WI38 (cell line): ENCODE data around the gene ST7L.

Source experiments
- H3K4me3 ChIP-seq: 2 replicates; pipeline ENCODE4 v1.5.1; 2011; ENCODE audit warnings: low read depth, mild to moderate bottlenecking, control low read depth, low read length
- TF ChIP-seq, protein P1 (sequence below): IDR thresholded peaks from 2 replicates; pipeline ENCODE4 v1.5.1; 2012; ENCODE audit warnings: low read depth, mild to moderate bottlenecking, control low read depth, low read length

ST7L gene

DNA sequence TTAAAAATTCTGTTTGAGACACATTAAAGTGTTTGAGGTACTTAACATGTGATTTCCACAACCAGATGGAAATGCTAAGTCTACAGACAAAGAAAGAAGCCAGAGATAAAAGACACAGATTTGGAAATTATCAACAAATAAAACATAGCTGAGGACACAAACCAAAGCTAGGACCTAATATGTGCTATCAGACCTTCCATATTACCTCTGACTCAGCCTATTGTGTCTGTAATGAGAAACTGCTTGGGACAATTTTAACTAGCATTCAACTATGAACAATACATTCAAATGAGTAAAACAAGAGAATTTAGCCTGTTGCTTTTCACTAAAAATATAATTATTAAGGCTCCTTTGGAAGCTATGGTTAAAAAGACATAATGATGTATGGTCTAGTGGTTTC, 55.6 kb downstream of the ST7L start:
- H3K4me3 ChIP-seq = no peak overlapping the region
- TF ChIP-seq, protein P1, sequence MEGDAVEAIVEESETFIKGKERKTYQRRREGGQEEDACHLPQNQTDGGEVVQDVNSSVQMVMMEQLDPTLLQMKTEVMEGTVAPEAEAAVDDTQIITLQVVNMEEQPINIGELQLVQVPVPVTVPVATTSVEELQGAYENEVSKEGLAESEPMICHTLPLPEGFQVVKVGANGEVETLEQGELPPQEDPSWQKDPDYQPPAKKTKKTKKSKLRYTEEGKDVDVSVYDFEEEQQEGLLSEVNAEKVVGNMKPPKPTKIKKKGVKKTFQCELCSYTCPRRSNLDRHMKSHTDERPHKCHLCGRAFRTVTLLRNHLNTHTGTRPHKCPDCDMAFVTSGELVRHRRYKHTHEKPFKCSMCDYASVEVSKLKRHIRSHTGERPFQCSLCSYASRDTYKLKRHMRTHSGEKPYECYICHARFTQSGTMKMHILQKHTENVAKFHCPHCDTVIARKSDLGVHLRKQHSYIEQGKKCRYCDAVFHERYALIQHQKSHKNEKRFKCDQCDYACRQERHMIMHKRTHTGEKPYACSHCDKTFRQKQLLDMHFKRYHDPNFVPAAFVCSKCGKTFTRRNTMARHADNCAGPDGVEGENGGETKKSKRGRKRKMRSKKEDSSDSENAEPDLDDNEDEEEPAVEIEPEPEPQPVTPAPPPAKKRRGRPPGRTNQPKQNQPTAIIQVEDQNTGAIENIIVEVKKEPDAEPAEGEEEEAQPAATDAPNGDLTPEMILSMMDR = no peak

DNA sequence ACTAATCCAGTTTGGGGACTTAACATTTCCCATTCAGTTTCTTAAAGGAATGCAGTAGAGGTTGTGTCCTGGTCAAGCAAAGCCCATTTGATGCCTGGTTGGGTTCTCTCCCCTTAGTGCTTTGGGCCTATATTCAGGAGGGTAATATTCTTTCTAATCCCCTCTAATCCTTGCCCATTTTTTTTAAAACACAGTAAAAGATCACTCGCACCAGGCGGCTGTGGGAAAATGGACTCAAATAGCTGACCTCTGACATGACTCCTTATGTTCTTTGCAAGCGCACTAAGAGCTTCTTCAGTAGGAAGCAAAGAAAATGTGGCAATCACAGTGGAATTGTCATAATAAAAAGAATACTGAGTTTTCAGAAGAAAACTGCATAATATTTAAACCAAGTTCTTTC, 60.3 kb downstream of the ST7L start:
- H3K4me3 ChIP-seq = no peak overlapping the region

DNA sequence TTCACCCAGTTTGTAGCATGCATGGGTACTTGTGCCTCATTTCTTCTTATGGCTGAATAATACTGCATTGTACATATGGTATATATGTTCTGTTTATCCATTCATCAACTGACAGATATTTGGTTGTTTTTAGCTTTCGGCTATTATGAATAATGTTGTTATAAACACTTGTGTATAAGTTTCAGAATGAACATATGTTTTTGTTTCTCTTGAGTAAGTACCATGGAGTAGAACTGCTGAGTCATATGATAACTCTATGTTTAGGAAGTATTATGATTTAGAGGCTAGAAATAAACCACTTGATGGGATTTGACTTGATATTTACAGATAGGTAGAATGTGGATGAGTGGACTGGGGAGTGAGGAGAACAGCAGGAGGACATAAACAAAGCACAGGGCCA, 61.6 kb downstream of the ST7L start:
- no peak overlapping the region for H3K4me3 ChIP-seq
- TF ChIP-seq, protein P1 = no peak

More for the DNA sequence above, 60.3 kb downstream of the ST7L start:
- TF ChIP-seq, protein P1 = no peak

DNA sequence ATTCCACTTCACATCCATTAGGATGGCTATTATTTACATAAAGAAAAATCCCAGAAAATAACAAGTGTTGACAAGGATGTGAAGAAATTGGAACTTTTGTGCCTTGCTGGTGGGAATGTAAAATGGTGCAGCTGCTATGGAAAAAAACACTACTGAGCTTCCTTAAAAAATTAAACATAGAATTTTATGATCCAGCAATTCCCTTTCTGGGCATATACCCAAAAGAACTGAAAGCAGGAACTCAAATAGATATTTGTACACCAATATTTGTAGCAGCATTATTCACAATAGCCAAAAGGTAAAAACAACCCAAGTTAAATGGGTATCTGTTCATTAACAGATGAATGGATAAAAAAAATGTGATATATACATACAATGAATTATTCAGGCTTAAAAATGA, 64.5 kb downstream of the ST7L start:
- TF ChIP-seq, protein P1 = no peak
- H3K4me3 ChIP-seq = no peak overlapping the region

DNA sequence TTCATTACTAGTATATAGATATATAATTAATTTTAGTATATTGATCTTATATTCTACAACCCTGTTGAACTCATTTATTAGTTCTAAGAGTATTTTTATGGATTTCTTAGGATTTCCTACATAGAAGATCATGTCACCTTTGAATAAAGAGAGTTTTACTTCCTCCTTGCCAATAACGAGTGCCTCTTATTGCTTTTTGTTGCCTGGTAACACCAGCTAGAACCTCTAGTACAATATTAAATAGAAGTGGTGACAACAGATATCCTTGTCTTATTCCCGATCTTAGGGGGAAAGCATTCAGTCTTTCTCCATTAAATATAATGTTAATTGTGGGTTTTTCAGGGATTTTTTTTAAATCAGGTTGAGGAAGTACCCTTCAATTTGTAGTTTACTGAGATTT, 69.4 kb downstream of the ST7L start:
- no peak overlapping the region for H3K4me3 ChIP-seq
- TF ChIP-seq, protein P1 = no peak

DNA sequence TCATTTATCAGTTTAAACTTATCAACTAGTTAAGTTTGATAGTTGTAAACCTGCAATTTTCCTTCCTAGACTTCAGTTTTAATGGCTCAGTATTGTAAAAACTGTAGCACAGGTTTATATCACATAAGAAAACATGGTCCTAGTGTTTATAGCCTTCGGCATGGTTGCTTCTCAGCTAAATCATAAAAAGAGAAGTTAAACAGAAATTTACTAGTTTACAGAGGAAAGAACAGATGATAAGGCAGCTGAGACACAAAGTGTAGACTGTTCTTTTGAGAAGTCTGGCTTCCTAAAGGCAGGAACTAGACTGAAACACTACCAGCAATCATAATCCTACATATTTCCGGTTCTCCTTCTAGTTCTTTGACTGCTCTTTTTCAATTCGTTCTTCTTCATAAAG, 70.4 kb downstream of the ST7L start:
- H3K4me3 ChIP-seq = no peak overlapping the region
- TF ChIP-seq, protein P1 = no peak

DNA sequence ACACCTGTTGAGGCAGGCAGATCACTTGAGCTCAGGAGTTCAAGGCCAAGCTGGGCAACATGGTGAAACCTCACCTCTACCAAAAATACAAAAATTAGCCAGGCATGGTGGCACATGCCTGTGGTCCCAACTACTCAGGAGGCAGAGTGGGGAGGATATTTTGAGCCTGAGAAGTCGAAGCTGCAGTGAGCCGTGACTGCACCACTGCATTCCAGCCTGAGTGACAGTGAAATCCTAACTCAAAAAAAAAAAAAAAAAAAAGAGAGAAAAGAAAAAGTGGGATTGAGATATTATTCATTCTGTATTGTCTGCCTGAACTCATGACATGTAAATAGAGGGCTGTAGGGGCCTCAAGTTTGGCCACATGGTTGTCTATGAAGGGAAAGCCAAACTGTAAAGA, 72.9 kb downstream of the ST7L start:
- H3K4me3 ChIP-seq = no peak overlapping the region
- TF ChIP-seq, protein P1 = no peak

DNA sequence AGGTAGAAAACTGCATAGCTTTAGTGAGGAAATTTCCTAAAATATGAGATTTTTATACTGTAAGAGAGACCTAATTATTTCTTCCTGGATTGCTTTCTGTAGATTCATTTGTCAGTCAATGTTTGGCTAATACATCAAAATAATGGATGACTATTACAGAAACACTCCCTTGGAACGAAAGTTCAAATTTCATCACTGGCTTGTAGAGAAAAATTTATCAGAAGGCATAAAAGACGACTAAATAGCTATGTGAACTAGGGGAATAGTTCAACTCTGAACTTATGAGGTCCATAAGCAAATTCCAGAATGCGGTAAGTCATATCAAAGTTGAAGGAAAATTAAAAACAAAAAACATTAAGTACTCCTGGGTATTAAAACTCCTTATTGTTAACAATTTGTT, 74.2 kb downstream of the ST7L start:
- H3K4me3 ChIP-seq = no peak overlapping the region
- TF ChIP-seq, protein P1 = no peak
